Adrenal gland (tissue), 12 donors: ENCODE results near the gene SLC1A5. TPM values are rescaled to one million over a fixed set of nuclear protein-coding genes. Genes with fewer than 3 reads are reported as not detected.
"Not testable (repeated sequence)": the region's sequence is repeated elsewhere in the genome, so short reads cannot be mapped to it uniquely, and the experiment has no call there.

Experiments used
- DNase-seq, 7 donors: peaks; one replicate each; pipeline ENCODE4 v3.0.0-alpha.2; 2019 to 2020
- H3K27ac ChIP-seq, 5 donors: fragments of 200-600 bp; sonication (generic) in 4 of 5; 1 replicate in 3 of 5; 2 replicates in 2 of 5; pipeline versions ENCODE4 v1.5.1 to v1.8.0; 2016 to 2020; ENCODE audit warnings: mild to moderate bottlenecking in 1 of 5
- H3K27me3 ChIP-seq: fragments of 200-600 bp; 2 replicates; pipeline ENCODE4 v1.8.0; 2021
- H3K36me3 ChIP-seq, 2 donors: fragments of 200-600 bp; replicated peaks in 1 of 2; 1 replicate in 1 of 2; 2 replicates in 1 of 2; pipeline versions ENCODE4 v1.5.1 to v1.8.0; 2018 to 2022
- H3K4me1 ChIP-seq, 2 donors: fragments of 200-600 bp; replicated peaks in 1 of 2; 1 replicate in 1 of 2; 2 replicates in 1 of 2; pipeline versions ENCODE4 v1.5.1 to v1.8.0; 2018 to 2021
- H3K4me3 ChIP-seq, 4 donors: fragments of 200-600 bp; sonication (generic) in 3 of 4; one replicate each; pipeline ENCODE4 v1.5.1; 2016 to 2018
- H3K9me3 ChIP-seq, 3 donors: fragments of 200-600 bp; sonication (generic) in 1 of 3; replicated peaks in 1 of 3; 1 replicate in 2 of 3; 2 replicates in 1 of 3; pipeline versions ENCODE4 v1.5.1 to v1.8.0; 2016 to 2021
- CTCF ChIP-seq, 6 experiments: fragments of 450-650 bp in 4 of 6; fragments of 200-600 bp in 2 of 6; sonication (generic) in 1 of 6; IDR thresholded peaks; 1 replicate in 5 of 6; 2 replicates in 1 of 6; pipeline versions ENCODE4 v1.5.1 to v1.8.0; 2016 to 2021; ENCODE audit warnings: antibody characterized with exemption in 6 of 6, mild to moderate bottlenecking in 2 of 6, moderate library complexity in 1 of 6
- POLR2A ChIP-seq, 2 donors: fragments of 450-650 bp; IDR thresholded peaks; one replicate each; pipeline ENCODE4 v1.6.1; 2017; ENCODE audit warnings: antibody characterized with exemption in 2 of 2, mild to moderate bottlenecking in 2 of 2, moderate library complexity in 1 of 2
- WGBS, 4 donors: extraction: QIAGEN DNeasy Blood & Tissue Kit in 2 of 4; methylation state at CpG; one replicate each; pipeline versions ENCODE4 v1.1.5 to v1.1.7; 2013 to 2017; 5-methylcytosine and 5-hydroxymethylcytosine counted together
- intact Hi-C, 2 donors: fragments of 100-400 bp; cut with DNase I; formaldehyde crosslinking; loops; one replicate each; pipeline versions ENCODE4 v1.14.1 to v1.15.0; 2022 to 2023
- polyA plus RNA-seq, 3 donors: library from polyadenylated mRNA; stranded (reverse); fragments of 200-250 nt in 2 of 3; fragments of 350-450 nt in 1 of 3; fragmentation: Illumina TruSeq in 1 of 3; extraction: RNeasy Lipid Tissue Mini Kit (QIAGEN cat#74804) in 1 of 3; gene quantifications; one replicate each; pipeline ENCODE4 v1.2.3, GENCODE V29; 2013 to 2014
- total RNA-seq, 9 donors: library from RNA; depleted of rRNA in 4 of 9; stranded (reverse); fragments of >200 nt in 4 of 9; fragments of 120-200 nt in 1 of 9; fragmentation: NEBNext Ultra II Directional in 1 of 9; extraction: Animal tissue kit (Norgen Biotek cat#: 25700) in 1 of 9; gene quantifications; one replicate each; pipeline versions ENCODE4 v1.1.0 to v1.2.4, GENCODE V29; 2013 to 2023
- donor health status: healthy with polysubstance abuse.
- donor health status: Bipolar disorder and iron deficiency.
- donor health status: DM: yes; HTN: yes; CAD: no.
- donor health status: DM: no; HTN: no; CAD: no.
- donor health status: DM: no; HTN: no; CAD: no.
- donor health status: DM: yes; HTN: yes; CAD: no.

SLC1A5 gene
- total and polyA plus RNA-seq, 12 donors: 4.7 to 56.9 (median 28.5) TPM

DNA sequence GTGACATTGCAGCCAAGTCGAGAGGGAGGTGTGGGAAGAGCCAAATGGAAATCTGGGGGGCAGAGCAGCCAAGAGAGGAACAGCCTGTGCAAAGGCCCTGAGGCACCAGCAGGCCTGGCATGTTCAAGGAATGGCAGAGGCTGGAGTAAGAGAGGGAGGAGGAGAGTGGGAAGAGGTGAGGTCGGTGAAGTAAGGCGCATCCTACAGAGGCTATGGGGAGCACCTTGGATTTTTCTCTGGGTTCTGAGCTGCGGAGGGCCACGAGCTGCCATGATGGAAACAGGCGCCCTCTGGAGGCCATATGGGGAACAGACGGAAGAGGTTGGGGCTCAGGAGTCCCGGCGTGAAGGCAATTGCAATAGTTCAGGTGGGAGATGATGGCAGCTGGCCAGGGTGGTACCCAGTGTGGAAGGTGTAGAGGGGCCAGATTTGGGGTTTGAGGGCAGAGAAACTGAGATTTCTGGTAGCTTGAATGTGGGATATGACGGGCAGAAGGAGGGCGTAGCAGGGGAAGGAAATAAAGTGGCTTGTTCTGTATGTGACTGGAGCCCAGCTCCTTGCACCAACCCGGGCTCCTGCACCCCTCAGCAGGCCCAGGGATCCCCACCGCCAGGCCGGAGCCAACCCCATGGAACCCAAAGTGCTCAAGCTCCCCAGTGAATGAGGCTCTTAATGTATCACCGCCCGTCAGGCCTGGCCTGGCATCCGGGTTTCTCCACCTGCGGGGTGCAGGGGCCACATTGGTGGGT is 21.7 kb downstream of the SLC1A5 start:
- 47 to 54% (median 51%) methylated on average over 17 to 18 of the region's 18 CpGs for WGBS, 4 donors
- DNase-seq: peak in 3 of 7 donors; percentile 51 to 70 (median 61)
- Histone ChIP-seq H3K4me1 (no peaks in the 10 kb centered on the region), H3K9me3 (no peaks in the 10 kb centered on the region), H3K27ac (no peak overlapping the region), H3K27me3 (no peaks in the 10 kb centered on the region), H3K4me3 (no peak overlapping the region), H3K36me3 (no peaks in the 10 kb centered on the region)
- intact Hi-C loops: loop anchor here in 1 of 2 donors (10.0 kb wide), 1 partner anchor 228 kb away; no protein-coding TSS in a partner anchor
- TF ChIP-seq CTCF (IDR thresholded peaks at IDR 0.05) (peak; percentile 41 to 66 (median 62)), POLR2A (IDR thresholded peaks at IDR 0.05) (no peak)

- H3K27me3 ChIP-seq: no peaks in the 10 kb centered on the region
- 41 to 55% (median 45%) methylated on average over 11 of the region's 11 CpGs for WGBS, 4 donors
- peak in 6 of 7 donors; percentile 66 to 83 (median 74) for DNase-seq
- no peaks in the 10 kb centered on the region for H3K4me1 ChIP-seq
- no peak for TF ChIP-seq POLR2A (IDR thresholded peaks at IDR 0.05)
- TF ChIP-seq CTCF (IDR thresholded peaks at IDR 0.05): no peak
- intact Hi-C loops: loop anchor here in 1 of 2 donors (10.0 kb wide), 1 partner anchor 230 kb away; no protein-coding TSS in a partner anchor
- no peak overlapping the region for H3K4me3 ChIP-seq
- no peaks in the 10 kb centered on the region for H3K9me3 ChIP-seq
- no peaks in the 10 kb centered on the region for H3K36me3 ChIP-seq
- no peak overlapping the region for H3K27ac ChIP-seq
Observed at GRCh38 chr19:46764817-46765291, 23.5 kb downstream of the SLC1A5 start.

DNA sequence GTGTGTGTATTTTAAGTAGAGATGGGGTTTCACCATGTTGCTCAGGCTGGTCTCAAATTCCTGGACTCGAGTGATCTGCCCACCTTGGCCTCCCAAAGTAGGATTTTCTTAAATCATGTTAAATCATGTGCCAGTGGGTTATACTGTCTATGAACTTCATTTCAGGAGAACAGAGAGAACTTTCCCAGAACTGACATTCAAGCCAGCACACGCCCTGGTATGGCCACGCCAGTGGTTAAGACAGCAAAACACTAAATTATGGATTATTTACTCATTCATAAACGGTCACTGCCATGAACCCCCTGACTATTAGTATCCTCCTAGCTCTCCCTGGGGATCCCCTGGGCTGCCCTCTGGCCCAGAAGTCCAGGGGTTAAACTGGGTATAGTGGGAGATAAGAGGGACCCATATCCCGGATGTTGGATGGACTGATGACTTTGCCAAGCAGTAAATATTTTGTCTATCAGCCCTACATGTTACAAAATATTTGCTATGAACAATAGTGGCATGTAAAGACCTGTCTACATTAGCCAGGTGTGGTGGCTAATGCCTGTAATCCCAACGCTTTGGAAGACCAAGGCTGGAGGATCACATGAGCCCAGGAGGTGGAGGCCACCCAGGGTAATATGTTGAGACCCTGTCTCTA is 26.0 kb downstream of the SLC1A5 start:
- Histone ChIP-seq H3K36me3 (no peaks in the 10 kb centered on the region), H3K27ac (no peak overlapping the region), H3K27me3 (no peaks in the 10 kb centered on the region), H3K4me1 (no peaks in the 10 kb centered on the region), H3K4me3 (no peak overlapping the region), H3K9me3 (no peaks in the 10 kb centered on the region)
- 74 to 83% (median 76%) methylated on average over 6 of the region's 6 CpGs for WGBS, 4 donors
- intact Hi-C loops: loop anchor here in 1 of 2 donors (10.0 kb wide), 1 partner anchor 232 kb away; no protein-coding TSS in a partner anchor
- no peak for DNase-seq
- TF ChIP-seq POLR2A (IDR thresholded peaks at IDR 0.05): no peak
- TF ChIP-seq CTCF (IDR thresholded peaks at IDR 0.05): no peak

DNA sequence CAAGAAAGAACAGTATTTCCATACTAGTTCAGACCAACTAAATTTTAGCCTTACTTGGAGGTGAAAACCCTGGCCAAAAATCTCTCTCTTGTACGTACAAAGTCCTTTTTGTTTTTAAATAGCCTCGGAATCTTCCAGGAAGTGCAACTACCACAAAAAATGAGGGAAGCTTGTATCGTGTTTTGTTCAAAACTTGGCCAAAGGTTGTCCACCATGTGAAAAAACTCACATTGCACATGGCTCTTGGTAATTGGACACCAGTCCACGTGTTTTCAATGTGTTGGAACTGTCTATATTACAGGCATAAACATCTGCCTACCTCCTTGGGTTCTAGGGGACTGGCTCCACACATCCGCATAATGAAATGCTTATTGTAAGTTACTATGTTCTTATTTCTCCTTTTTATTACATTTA is 27.0 kb downstream of the SLC1A5 start:
- intact Hi-C loops: loop anchor here in 1 of 2 donors (10.0 kb wide), 1 partner anchor 233 kb away; no protein-coding TSS in a partner anchor
- TF ChIP-seq POLR2A (IDR thresholded peaks at IDR 0.05) (no peak), CTCF (IDR thresholded peaks at IDR 0.05) (no peak)
- no peaks in the 10 kb centered on the region for H3K4me1 ChIP-seq
- peak overlapping the region in 2 of 5 donors; percentile 35 to 79 for H3K27ac ChIP-seq
- DNase-seq: no peak
- WGBS, 4 donors: 48 to 65% (median 58%) methylated on average over 5 of the region's 5 CpGs
- peaks cover 0 to under 1% of the 10 kb centered on the region in 2 donors for H3K36me3 ChIP-seq
- H3K9me3 ChIP-seq: no peaks in the 10 kb centered on the region
- no peak overlapping the region for H3K4me3 ChIP-seq
- H3K27me3 ChIP-seq: no peaks in the 10 kb centered on the region

DNA sequence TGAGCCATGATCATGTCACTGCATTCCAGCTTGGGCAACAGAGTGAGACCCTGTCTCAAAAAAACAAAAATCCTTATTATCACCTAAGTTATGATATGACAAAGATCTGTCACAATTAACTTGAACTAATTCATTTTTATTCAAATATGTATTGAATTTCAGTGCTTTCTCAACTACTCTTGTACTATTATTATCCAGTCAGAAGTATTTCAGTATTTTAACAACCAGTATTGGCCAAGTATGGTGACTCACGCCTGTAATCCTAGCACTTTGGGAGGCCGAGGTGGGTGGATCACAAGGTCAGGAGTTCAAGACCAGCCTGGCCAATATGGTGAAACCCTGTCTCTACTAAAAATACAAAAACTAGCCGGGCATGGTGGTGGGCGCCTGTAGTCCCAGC is 27.5 kb downstream of the SLC1A5 start:
- H3K27ac ChIP-seq: peak overlapping the region in 2 of 5 donors; percentile 44 to 79
- not testable (repeated sequence) for H3K4me3 ChIP-seq, DNase-seq, H3K9me3 ChIP-seq, H3K36me3 ChIP-seq, H3K27me3 ChIP-seq, H3K4me1 ChIP-seq
- intact Hi-C loops: loop anchor here in 1 of 2 donors (10.0 kb wide), 1 partner anchor 234 kb away; no protein-coding TSS in a partner anchor
- WGBS, 4 donors: 30 to 57% (median 47%) methylated on average over 3 to 4 of the region's 4 CpGs
